IPS-18c (cell line): ENCODE measurements around the gene MRGPRE.
"Not testable (repeated sequence)": the region's sequence is repeated elsewhere in the genome, so short reads cannot be mapped to it uniquely, and the experiment has no call there.

Experiments used
- H3K4me3 ChIP-seq: 2 replicates; pipeline ENCODE4 v1.7.0; 2013; ENCODE audit warnings: low read depth, mild to moderate bottlenecking, low read length, moderate library complexity; ENCODE audit not compliant: insufficient read depth
- H3K9me3 ChIP-seq: one replicate; pipeline ENCODE4 v1.6.1; 2013; ENCODE audit warnings: mild to moderate bottlenecking, low read length, moderate library complexity; ENCODE audit not compliant: control insufficient read depth, insufficient read depth

MRGPRE gene, protein sequence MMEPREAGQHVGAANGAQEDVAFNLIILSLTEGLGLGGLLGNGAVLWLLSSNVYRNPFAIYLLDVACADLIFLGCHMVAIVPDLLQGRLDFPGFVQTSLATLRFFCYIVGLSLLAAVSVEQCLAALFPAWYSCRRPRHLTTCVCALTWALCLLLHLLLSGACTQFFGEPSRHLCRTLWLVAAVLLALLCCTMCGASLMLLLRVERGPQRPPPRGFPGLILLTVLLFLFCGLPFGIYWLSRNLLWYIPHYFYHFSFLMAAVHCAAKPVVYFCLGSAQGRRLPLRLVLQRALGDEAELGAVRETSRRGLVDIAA

DNA sequence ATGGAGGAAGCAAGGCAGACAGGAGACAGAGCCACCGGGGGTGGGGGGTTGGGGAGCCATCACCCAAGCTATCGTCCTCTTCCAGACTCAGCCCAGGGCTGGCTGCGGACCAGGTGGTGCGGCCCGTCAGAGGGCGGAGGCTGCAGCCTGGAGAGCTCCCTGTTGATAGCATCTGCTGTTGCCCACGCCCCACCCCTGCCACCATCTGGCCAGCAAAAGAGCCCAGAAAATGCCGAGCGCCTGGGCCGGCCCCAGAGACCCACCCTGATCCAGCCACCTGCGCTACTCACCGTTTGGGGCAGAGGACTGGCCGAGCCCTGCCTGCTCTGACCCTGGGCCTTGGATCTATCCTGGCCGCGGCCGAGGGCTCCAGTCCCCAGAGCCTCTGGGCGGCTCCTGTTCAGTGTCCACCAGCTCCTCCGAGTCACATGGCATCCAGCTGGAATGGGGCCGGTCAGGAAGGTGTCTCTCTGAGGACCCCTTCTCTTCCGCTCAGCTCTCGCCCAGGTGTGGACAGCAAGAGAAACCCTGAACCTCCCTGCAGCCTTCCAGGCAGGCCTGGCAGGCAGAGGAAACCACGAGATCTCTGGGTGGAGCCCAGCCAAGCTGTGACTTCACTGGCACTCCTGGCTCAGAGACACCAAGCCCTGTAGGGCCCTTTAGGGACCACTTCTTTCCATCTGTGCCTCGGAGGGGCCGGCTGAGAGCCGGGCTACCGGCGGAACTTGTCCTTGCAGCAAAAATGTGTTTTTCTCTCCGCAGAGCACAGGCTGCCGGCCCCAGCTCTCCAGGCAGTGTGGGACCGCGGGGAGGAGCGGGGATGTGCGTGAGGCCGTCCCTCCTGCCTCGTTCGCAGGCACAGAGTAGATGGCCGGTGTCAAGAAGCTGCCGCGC lies at the start of gene MRGPRE:
MRGPRE (minus strand) TSS at position 567 of the 894 bp plus-strand sequence. CDS start 3,618 bp downstream, outside the sequence.
- Histone ChIP-seq H3K4me3 (no peak within 1 kb of the TSS), H3K9me3 (peaks cover 2% of the 10 kb centered on the region)

DNA sequence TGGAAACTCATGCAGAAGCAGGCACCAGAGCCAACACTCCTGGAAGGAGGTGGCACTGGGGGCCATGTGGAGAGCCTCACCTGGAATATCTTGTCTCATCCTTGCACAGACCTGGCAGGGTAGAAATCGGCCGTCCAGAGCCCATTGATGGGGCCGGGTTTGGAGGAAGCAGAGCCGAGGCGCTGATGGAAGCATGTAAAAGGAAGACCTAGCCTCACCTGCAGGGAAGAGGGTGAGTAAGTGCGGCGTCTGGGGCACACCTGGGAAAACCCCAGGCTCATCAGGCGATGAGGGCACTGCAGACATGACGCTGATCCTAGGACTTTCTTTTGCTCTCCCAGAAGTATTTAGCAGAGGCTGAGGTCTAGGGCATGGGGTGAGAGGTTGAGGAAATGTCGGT lies 48.9 kb upstream of the MRGPRE start:
- H3K9me3 ChIP-seq, H3K4me3 ChIP-seq: not testable (repeated sequence)

DNA sequence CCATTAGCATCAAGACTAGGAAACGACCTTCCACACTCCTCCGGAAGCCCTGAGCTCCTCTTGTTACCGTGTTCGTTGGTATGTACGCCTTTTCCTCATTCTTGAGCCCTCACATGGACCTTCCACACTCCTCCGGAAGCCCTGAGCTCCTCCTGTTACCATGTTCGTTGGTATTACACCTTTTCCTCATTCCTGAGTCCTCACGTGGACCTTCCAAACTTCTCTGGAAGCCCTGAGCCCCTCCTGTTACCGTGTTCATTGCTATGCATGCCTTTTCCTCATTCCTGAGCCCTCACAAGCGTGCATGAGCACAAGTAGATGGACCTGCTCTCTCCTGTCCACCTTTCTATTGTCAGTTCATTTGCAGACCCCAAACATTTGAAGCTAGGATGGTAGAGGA lies 48.4 kb upstream of the MRGPRE start:
- H3K4me3 ChIP-seq, H3K9me3 ChIP-seq: not testable (repeated sequence)

DNA sequence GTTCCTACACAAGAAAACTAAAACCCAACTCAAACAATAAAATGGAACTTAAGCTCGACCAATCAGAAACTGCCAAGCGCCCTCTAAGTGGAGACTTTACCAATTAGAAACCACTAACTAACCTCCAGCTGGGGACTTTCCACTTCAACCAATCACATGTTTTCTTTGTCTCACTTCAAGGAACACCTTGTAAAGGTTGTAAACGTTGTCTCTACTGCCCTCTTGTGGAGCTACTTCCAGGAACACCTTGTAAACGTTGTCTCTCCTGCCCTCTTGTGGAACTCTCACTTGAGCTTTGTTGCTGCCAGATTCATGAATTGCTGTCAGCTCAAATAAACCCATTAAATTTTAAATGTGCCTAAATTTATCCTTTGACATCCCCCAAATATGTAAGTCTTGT lies 46.7 kb upstream of the MRGPRE start:
- H3K4me3 ChIP-seq, H3K9me3 ChIP-seq: not testable (repeated sequence)

DNA sequence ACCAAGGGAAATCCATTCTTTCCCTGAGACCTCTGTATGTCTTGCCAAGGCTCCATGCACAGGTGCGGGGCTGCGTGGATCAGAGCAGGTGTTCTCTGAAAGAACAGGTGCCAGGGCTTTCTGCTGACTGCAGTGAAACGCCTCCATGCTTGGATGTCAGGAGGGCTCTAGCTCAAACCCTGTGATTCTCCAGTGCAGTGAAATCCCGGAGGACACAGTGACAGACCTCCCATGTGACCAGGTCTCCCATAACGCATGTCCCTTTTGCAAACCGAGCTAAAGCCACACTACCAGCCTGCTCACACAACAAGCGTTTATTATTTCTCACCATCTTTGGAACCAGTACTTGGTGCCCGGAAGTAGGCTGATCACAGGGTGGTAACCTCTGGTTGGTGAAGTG lies 41.4 kb upstream of the MRGPRE start:
- H3K4me3 ChIP-seq, H3K9me3 ChIP-seq: not testable (repeated sequence)

DNA sequence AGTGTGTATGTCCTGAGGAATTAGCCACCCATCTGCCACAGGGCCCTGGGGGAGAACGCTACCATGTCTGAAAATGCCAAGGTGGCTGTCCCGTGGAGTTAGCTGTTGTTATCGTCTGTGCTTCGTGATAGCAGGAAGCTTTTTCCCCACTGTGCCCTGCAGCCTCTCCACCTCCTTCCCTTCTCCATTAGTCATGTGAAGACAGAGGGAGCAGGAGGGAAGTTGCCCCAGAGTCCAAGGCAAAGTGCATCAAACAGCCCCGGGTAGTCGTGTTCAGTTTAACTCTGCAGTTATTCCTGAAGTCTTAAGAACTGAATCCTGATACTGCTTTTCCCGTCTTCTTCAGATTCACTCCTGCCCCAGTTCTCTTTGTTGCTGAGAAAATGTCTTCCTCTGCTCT lies 30.3 kb upstream of the MRGPRE start:
- H3K9me3 ChIP-seq, H3K4me3 ChIP-seq: not testable (repeated sequence)

DNA sequence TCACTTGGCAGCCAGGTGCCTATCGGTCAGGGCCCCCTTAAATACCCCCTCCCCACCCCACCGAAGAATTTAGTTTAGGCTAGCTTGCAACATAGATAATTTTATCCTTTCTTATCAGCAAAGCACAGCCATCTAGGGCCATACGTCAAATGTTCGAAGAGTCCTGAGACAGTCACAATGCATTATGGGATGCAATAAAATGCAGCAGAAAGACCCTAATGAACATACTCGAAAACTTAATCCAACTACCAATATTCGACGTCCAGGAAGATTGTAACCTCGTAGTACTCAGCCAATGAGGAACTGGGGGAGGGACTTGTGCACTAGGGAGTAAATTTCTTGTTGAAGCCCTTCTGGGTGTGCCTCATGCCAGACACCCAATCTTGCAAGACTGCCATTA lies 29.6 kb upstream of the MRGPRE start:
- H3K4me3 ChIP-seq, H3K9me3 ChIP-seq: not testable (repeated sequence)

DNA sequence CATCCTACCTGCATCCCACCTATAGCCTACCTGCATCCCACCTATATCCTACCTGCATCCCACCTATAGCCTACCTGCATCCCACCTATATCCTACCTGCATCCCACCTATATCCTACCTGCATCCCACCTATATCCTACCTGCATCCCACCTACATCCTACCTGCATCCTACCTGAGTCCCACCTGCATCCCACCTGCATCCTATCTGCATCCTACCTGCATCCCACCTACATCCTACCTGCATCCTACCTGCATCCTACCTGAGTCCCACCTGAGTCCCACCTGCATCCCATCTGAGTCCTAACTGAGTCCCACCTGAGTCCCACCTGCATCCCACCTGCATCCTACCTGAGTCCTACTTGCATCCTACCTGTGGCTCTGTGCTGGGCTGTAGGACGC lies 25.3 kb upstream of the MRGPRE start:
- not testable (repeated sequence) for H3K4me3 ChIP-seq

DNA sequence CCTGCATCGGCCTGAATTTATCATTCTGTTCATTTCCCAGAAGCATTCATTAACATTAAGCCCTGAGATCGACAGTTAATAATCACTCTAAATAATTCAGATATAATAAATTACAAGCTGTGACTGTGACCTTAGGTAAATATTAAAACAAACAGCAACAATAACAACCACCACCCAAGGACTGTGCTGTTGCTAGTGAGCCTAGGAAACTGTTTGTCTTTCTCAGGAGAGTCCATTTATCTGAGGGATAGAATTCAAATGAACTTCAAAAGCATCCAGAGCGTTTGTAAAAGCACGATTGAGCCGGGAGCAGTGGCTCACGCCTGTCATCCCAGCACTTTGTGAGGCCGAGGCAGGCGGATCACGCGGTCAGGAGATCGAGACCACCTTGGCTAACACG lies 23.0 kb upstream of the MRGPRE start:
- not testable (repeated sequence) for H3K9me3 ChIP-seq, H3K4me3 ChIP-seq

More for the DNA sequence above, 25.3 kb upstream of the MRGPRE start:
- H3K9me3 ChIP-seq, result not testable (repeated sequence)

DNA sequence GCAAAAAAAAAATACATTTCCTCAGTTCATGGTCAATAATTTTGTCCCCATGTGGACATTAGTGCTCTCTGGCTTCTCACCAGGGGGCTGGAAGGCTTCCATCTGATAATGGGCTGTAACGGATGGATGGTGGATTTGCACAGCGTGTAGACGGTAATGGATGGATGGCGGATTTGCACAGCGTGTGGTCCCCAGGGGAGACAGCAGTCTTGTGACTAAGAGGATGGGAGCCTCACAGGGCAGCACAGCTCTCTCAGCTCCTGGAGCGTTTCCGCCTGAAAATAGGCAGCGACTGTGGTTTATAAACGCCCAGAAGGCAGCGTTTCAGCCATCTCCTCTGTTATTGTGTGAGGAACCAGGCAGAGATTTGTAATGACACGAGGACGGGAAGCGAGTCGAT lies 22.6 kb upstream of the MRGPRE start:
- H3K4me3 ChIP-seq, H3K9me3 ChIP-seq: not testable (repeated sequence)

DNA sequence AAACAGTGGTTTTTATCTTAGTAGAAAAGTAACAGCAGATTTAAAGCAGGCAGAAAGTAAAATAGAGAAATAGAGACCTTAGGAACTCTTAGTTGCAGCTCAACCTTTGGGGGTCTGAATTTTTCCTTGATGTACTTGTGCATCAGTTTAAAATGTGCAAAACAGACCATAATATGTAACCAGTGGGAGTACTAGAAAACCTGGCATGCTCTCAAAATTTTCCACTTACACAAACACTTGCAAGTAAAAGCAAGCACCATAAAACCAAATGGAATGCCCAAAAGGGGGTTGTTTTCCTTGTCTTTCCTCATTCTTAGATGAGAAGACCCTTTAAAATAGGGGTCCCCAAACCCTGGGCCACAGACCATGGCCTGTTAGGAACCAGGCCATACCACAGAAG lies 12.9 kb upstream of the MRGPRE start:
- peaks cover 4% of the 10 kb centered on the region for H3K9me3 ChIP-seq
- no peak overlapping the region for H3K4me3 ChIP-seq

DNA sequence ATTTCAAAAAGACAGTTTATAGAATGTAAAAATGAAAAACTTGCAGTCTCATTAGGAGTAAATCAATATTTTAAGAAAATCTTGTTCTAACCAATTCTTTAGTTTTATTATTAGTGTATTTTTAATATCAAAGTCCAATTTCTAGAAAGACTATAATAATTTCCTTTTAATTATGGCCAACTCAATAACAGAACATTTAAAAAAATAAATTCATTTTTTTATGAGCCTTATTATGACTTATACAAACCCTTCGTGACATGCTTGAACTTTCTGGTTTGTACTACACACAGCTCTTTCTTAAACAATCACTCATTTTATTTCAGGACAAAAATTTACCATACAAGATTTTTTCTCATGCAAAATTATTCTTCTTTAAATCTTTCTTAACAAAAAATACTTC lies 11.7 kb upstream of the MRGPRE start:
- H3K9me3 ChIP-seq, result peaks cover 4% of the 10 kb centered on the region
- no peak overlapping the region for H3K4me3 ChIP-seq

DNA sequence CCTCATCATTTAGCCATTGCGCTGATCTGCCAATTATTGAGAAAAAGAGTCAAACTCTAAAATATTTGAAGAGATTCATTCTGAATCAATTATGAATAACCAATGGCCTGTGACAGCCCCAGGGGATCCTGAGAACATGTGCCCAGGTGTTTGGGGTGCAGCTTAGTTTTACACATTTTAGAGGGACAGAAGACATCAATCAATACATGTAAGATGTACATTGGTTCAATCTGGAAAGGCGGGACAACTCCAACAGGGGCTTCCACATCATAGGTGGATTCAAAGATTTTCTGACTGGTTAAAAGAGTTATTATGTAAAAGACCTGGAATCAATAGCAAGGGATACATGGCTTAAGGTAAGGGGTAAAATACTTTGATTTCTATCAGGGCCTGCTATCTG lies 4.9 kb upstream of the MRGPRE start:
- Histone ChIP-seq H3K9me3 (peaks cover 2% of the 10 kb centered on the region), H3K4me3 (no peak overlapping the region)

DNA sequence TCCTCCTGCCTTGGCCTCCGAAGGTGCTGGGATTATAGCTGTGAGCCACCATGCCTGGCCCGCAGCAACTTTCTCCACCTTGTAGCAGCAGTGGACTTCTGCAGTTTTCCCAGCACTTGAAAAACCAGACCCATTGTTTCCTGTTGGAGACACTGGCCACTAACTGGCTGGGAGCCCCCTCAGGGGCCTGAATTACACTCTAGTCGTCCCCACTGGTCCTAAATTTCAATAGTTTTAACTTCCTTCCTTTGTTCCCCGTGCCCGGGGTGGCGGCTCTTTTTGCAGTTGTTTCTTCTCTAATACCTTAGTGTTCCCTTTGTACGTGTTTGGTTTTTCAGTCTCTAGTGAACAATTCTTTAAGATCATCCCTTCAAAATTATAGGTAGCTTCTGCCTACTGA lies 2.6 kb upstream of the MRGPRE start:
- peaks cover 2% of the 10 kb centered on the region for H3K9me3 ChIP-seq
- H3K4me3 ChIP-seq, result no peak overlapping the region

DNA sequence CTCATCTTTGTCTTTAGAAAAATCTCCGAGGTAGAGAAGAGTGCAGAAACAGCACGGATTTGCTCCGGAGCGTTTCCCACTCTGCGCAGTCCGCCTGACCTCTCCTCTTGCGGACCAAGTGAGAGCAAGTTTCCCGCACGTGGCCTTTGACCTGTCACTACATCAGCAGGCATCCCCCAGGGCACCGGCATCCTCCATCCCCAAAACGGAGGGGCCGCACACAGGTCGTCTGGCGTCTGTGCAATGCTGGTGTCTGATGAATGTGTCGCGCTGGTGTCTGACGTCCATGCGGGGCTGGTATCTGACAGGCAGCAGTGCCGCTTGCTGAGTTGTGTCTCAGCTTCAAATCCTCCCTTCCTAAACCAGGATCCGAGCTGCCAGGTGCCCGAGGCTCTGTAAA lies 739 bp upstream of the MRGPRE start:
- no peak overlapping the region for H3K4me3 ChIP-seq

DNA sequence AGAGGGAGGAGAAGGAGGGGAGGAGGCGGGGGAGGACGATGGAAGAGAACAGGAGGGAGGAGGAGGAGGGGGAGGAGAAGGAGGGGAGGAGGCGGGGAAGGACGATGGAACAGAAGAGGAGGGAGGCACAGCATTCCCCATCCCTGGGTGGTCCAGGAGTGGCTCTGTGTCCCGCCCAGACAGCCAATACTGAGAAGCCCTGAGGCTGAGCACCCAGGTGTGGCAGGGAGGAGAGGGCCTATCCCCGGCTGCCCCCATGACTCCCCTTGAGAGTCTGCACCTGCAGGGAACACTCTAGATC lies 717 bp downstream of the MRGPRE start:
- Histone ChIP-seq H3K9me3 (peaks cover 2% of the 10 kb centered on the region), H3K4me3 (no peak overlapping the region)

More for the DNA sequence above, 739 bp upstream of the MRGPRE start:
- peaks cover 2% of the 10 kb centered on the region for H3K9me3 ChIP-seq

DNA sequence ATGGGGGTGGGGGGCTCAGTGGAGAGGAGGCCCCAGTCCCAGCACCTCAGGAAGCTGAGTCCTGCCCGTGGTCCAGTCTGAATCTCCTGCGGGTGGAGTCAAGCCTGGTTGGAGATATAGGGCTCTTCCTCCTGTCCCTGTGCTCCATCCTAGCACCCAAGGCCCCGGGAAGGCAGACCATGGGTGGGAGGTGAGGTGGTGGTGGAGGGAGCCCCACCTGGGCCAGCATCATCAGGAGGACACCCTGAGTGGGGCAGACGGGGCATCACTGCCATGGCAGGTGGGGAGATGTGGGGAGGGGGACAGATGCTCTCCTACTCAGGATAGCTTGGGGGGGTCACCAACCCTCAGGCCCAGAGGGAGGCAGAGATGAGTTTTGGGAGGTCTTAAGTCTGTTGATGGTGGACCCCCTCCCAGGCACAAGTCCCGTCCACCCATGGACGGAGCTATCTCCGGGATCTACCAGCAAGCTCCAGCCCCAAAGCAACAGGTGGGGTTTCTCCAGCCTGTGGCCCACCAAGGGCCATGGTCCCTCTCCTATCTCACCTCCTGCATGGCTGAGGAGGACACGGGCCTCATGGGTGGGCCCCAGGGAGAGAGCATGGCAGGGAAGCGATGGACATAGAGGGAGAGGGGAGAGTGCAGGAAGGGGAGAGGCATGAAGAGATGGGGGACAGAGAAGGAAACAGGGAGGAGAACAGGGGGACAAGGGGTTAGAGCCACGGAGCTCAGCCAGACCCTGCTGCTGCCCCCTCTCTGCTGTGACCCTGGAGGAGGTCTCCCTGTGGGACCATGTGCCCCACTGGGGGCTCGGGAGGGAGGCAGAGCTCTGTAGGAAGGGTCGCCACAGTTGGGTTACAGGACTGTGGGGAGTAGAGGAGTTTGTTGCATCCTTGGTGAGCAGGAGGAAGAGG lies 1.3 kb downstream of the MRGPRE start:
- peaks cover 4% of the 10 kb centered on the region for H3K9me3 ChIP-seq
- no peak overlapping the region for H3K4me3 ChIP-seq
